SKM-1 treated with dmso at 0.1 percent for 144 hours (cell line): ENCODE data around the gene SAMD14.

Experiments
- DNase-seq: peaks from one replicate; lab custom pipeline; 2025; ENCODE audit not compliant: unreplicated experiment; lab: John Stamatoyannopoulos, UW

Gene SAMD14

GRCh38 chr17:50097455-50097854 is 32.5 kb downstream of the SAMD14 start:
- no peak for DNase-seq

DNA sequence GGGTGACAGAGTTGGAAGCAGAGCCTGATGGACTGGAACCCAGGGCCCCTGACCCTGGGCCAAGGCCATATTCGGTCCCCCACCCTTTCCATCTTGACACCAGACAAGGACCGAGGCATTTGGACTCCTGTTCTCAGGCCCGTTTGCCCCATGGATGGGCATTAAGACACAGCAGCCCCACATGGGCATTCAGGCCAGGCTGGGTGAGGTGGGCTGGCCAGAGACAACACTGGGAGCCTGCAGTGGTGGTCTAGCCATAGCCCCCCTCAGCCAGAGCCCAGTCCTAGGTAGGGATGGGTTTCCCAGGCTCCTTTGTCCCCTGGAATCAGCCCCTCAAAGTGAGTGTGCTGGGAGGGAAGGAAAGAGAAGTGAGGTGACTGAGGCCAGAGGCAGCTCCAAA is 33.2 kb downstream of the SAMD14 start:
- no peak for DNase-seq

DNA sequence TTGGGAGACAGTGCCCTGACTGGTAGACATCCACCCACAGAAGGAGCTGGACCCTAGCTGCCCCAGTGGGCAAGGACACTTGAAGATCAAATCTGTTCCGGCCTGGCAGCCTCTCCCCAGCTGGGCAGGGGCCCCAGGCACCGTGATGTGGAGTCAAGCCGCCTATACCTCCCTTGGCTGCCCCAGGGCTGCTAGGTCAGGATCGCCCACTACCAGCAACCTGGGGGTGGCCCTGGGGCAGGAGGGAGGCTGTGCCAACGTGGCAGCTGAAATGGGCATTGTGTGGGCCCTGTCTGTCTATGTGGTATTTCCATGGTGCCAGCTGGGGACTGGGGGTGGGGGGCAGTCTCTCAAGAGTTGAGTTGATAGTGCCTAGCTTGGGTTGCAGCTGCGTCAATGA is 33.9 kb downstream of the SAMD14 start:
- no peak for DNase-seq

GRCh38 chr17:50095626-50096037 is 34.3 kb downstream of the SAMD14 start:
- DNase-seq = no peak

- DNase-seq = peak; percentile 96
Observed at GRCh38 chr17:50094753-50095619, 35.0 kb downstream of the SAMD14 start, which contains the start of gene PDK2. PDK2 (plus strand) TSS chr17:50095351; CDS start chr17:50095436, 85 bp downstream.

DNA sequence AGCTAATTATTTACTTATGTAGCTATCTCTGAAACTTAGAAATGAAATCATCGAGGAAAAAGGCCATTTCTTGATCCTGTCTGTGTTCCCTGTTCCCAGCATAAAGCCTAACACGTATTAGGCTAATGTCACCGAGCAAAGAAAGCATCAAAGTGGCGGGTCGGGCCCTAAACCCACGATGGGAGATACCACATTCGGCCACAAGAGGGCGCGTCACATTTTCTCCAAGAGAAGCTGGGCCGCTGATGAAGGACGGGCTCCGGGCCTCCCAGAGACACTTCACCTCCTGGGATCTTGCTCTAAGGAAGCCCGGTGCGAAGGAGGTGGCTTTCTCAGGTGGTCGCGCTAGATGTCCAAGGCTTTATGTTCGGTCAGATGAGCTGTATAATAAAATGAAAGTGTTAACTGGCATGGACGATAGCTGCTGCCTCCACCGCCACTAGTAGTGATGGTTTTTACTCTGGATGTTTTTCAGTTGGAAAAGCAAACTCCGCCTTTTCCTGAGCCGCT is 35.7 kb downstream of the SAMD14 start:
- peak; percentile 71 for DNase-seq

- no peak for DNase-seq
Observed at GRCh38 chr17:50093807-50094206, 36.2 kb downstream of the SAMD14 start.

- no peak for DNase-seq
Observed at GRCh38 chr17:50093246-50093645, 36.7 kb downstream of the SAMD14 start.

DNA sequence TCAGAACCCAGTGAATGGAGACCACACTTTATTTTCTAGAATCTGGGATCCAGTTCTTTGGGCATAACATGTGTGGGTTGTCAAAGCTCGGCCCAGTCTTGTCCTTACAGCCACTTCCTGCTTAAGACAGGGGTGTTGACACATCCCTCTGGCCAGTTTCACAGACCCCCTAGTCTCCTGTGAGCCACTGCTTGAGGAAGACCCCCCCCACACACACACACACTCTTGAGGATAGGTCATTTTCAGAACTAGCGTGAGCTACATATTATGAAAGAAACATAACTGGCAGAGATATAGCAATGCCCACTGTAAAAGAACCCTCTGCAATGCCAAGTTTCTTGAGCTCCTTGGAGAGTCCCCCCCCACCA is 38.1 kb downstream of the SAMD14 start:
- no peak for DNase-seq

GRCh38 chr17:50090971-50091917 is 38.7 kb downstream of the SAMD14 start:
- DNase-seq = no peak

DNA sequence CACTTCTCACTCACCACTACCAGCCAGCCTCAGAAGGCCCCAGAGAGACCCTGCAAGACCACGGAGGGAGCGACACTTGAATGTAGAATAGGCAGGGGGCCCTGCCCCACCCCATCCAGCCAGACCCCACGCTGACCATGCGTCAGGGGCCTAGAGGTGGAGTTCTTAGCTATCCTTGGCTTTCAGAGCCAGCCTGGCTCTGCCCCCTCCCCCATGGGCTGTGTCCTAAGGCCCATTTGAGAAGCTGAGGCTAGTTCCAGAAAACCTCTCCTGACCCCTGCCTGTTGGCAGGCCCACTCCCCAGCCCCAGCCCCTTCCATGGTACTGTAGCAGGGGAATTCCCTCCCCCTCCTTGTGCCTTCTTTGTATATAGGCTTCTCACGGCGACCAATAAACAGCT is 39.9 kb downstream of the SAMD14 start:
- no peak for DNase-seq

- no peak for DNase-seq
Observed at GRCh38 chr17:50088952-50089825, 40.8 kb downstream of the SAMD14 start.

- DNase-seq = no peak
Observed at GRCh38 chr17:50087912-50088405, 42.0 kb downstream of the SAMD14 start.

DNA sequence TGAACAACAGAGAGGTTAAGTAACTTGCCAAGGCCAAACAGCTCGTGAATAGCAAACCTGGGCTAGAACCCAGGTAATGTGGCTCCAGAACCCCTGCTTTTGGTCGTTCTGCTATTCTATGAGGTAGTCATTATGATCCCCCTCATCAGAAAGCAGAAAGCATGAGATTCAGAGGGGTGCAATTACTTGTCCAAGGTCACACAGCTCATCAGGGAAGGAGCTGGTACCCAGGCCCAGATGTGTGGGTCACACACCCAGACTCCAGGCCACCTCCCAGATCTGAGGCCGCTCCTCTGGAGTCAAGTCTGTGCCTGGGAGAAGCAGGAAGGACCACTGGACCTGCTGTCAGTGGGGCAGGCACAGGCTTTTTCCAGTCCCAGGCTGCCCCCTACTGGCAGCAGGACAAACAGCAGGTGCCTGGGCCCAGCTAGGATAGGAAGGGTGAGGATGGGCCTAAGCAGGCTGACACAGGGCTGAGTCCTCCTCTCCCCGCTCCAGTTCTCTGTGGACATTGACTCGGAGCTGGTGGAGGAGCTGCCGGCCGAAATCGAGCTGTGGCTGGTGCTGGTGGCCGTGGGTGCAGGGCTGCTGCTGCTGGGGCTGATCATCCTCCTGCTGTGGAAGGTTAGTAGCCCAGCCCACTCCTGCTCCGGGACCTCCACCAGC is 42.6 kb downstream of the SAMD14 start:
- peak; percentile 71 for DNase-seq

- DNase-seq = no peak
Observed at GRCh38 chr17:50081757-50082156, 48.2 kb downstream of the SAMD14 start.

DNA sequence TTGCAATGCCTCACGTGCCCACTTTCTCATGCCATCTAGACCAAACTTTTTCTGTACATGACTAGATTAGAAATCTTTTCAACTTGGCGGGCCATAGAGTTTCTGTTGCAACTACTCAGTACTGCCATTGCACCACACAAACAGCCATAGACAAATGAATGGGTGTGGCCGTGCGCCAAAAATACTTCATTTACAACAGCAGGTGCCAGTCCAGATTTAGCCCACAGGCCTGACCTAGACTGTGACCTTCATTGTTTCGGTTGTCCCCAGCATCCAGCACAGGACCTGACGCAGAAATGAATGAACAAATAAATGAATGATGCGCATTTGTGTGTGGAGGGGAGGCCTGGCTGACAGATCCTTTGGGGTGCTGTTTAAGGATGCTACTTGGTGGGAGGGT is 49.1 kb downstream of the SAMD14 start:
- no peak for DNase-seq

GRCh38 chr17:50080096-50080480 is 49.9 kb downstream of the SAMD14 start:
- DNase-seq = no peak

DNA sequence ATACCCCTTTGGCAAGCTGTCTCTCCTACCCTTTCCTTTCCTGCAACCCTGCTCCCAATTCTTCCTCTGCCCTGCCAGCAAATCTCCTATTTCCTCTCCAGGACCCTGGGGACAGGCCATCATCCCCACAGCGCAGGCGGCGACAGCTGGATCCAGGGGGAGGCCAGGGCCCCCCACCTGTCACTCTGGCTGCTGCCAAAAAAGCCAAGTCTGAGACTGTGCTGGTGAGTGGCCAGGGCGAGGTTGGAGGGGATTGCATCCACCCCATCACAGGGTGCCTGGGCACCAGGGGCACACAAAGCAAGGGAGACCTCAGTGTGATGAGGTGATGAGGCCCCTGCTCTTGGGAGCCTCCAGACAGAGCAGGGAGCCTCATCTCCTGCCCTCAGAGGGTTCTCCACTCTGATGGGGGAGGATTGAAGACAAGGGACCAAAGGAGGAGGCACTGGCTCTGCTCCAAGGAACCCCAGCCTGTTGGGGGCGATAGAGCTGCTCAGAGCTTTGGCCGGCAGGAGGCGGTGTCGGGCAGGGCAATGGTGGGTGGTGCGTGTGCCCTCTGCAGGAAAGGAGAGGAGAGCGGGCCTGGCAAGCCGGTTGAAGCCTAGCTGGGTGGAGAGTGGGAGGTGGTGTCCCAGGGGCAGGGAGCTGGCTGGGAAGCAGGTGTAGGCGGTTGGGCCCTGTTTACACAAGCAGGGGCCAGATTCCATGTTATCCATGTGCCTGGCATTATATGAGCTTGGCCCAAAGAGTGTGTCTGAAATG is 50.4 kb downstream of the SAMD14 start:
- peak; percentile 76 for DNase-seq

- DNase-seq = no peak
Observed at GRCh38 chr17:50078430-50078829, 51.5 kb downstream of the SAMD14 start.
